Neural progenitor cell (in vitro differentiated cells): ENCODE data around the gene GSE1.

Experiments
- CTCF ChIP-seq: fragments of 200-600 bp; sonication (generic); IDR thresholded peaks from 2 replicates; pipeline ENCODE4 v1.5.1; 2017; ENCODE audit warnings: antibody characterized with exemption, mild to moderate bottlenecking
- EZH2phosphoT487 ChIP-seq: fragments of 200-600 bp; sonication (generic); IDR thresholded peaks from 2 replicates; pipeline ENCODE4 v1.6.1; 2017; ENCODE audit warnings: antibody characterized with exemption

GRCh38 chr16:85634747-85635544 is 21.8 kb downstream of the GSE1 start:
- peak; percentile 54 for TF ChIP-seq CTCF
- TF ChIP-seq EZH2phosphoT487 = no peak
